ENCODE data around the gene HIVEP1. TPM values are rescaled to one million over a fixed set of nuclear protein-coding genes. Genes with fewer than 3 reads are reported as not detected.

Gene HIVEP1
- total and polyA plus RNA-seq, 2 donors from 2014 or later, result 3.6 to 30.4 TPM

GRCh38 chr6:12099623-12100338 is 87.7 kb downstream of the HIVEP1 start:
- Histone ChIP-seq H3K9me3 (ENCODE audit: control insufficient read depth in 2 of 3, insufficient read depth in 1 of 3, low read length in 3 of 3) (no peaks in the 10 kb centered on the region), H3K9ac (ENCODE audit: low read length in 3 of 3) (no peak overlapping the region), H3K4me1 (ENCODE audit: control insufficient read depth in 2 of 3, insufficient read depth in 2 of 3, low read depth in 1 of 3, low read length in 3 of 3) (no peaks in the 10 kb centered on the region), H3K27me3 (ENCODE audit: control insufficient read depth, insufficient read depth, low read length) (no peaks in the 10 kb centered on the region), H3K36me3 (ENCODE audit: control insufficient read depth in 2 of 3, insufficient read depth in 3 of 3, low read length in 3 of 3) (no peaks in the 10 kb centered on the region), H3K27ac (ENCODE audit: low read depth in 2 of 2, low read length in 2 of 2) (no peak overlapping the region), H3K4me3 (ENCODE audit: low read length in 3 of 3) (no peak overlapping the region)
- TF ChIP-seq, protein P1, sequence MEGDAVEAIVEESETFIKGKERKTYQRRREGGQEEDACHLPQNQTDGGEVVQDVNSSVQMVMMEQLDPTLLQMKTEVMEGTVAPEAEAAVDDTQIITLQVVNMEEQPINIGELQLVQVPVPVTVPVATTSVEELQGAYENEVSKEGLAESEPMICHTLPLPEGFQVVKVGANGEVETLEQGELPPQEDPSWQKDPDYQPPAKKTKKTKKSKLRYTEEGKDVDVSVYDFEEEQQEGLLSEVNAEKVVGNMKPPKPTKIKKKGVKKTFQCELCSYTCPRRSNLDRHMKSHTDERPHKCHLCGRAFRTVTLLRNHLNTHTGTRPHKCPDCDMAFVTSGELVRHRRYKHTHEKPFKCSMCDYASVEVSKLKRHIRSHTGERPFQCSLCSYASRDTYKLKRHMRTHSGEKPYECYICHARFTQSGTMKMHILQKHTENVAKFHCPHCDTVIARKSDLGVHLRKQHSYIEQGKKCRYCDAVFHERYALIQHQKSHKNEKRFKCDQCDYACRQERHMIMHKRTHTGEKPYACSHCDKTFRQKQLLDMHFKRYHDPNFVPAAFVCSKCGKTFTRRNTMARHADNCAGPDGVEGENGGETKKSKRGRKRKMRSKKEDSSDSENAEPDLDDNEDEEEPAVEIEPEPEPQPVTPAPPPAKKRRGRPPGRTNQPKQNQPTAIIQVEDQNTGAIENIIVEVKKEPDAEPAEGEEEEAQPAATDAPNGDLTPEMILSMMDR (IDR thresholded peaks at IDR 0.05; ENCODE audit: borderline replicate concordance, extremely low read depth, insufficient read depth), result no peak
- intact Hi-C loops (cut with DNase I), result no loop called here
- DNase-seq (no peak), FAIRE-seq (no peak)

DNA sequence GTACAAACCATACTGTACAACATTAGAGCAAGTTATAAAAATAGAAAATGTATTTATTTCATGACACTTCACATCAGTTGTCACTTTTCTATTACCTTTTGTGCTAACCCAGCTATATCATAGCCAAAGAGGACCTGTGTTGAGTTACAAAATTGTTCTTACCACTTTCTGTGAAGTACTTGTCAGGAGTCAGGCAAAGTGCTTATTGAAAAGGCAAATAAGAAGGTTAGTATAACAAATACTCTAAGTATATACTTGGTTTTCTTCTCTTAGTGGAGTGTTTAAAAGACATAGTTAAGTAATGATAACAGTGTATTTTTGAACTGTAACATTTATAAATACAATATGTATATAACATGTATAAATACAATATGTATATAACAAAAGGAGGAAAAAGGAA is 88.9 kb downstream of the HIVEP1 start:
- Histone ChIP-seq H3K27ac (ENCODE audit: low read depth in 2 of 2, low read length in 2 of 2) (no peak overlapping the region), H3K4me3 (ENCODE audit: low read length in 3 of 3) (no peak overlapping the region), H3K9me3 (ENCODE audit: control insufficient read depth in 2 of 3, insufficient read depth in 1 of 3, low read length in 3 of 3) (no peaks in the 10 kb centered on the region), H3K4me1 (ENCODE audit: control insufficient read depth in 2 of 3, insufficient read depth in 2 of 3, low read depth in 1 of 3, low read length in 3 of 3) (no peaks in the 10 kb centered on the region), H3K27me3 (ENCODE audit: control insufficient read depth, insufficient read depth, low read length) (no peaks in the 10 kb centered on the region), H3K36me3 (ENCODE audit: control insufficient read depth in 2 of 3, insufficient read depth in 3 of 3, low read length in 3 of 3) (no peaks in the 10 kb centered on the region), H3K9ac (ENCODE audit: low read length in 3 of 3) (no peak overlapping the region)
- TF ChIP-seq, protein P1 (IDR thresholded peaks at IDR 0.05; ENCODE audit: borderline replicate concordance, extremely low read depth, insufficient read depth), result no peak
- intact Hi-C loops (cut with DNase I), result no loop called here
- FAIRE-seq, result no peak
- DNase-seq, result no peak

DNA sequence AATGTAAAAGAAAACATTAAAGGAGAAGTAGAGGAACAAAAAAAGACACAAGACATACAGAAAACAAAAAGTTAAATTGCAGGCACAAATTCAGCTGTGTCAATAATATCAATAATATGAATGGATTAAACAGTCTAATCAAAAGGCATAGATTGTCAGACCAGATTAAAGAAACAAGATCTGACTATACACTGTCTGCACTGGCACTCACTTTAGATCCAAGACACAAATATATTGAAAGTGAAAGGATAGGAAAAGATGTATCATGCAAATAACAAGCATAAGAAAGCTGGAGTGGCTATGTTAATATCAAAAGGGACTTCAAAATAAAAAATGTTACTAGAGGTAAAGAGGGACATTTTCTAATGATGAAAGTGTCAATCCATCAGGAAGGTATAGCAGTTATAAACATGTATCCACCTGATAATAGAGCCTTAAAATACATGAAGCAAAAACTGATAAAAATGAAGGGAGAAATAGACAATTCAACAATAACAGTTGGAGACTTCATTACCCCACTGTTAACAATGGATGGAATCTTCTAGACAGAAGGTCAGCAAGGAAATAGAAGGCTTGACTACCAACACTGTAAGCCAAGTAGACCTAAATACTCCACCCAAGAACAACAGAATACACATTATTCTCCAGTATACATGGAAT is 89.7 kb downstream of the HIVEP1 start:
- Histone ChIP-seq H3K27me3 (ENCODE audit: control insufficient read depth, insufficient read depth, low read length) (no peaks in the 10 kb centered on the region), H3K36me3 (ENCODE audit: control insufficient read depth in 2 of 3, insufficient read depth in 3 of 3, low read length in 3 of 3) (no peaks in the 10 kb centered on the region), H3K9me3 (ENCODE audit: control insufficient read depth in 2 of 3, insufficient read depth in 1 of 3, low read length in 3 of 3) (no peaks in the 10 kb centered on the region), H3K4me3 (ENCODE audit: low read length in 3 of 3) (no peak overlapping the region), H3K27ac (ENCODE audit: low read depth in 2 of 2, low read length in 2 of 2) (no peak overlapping the region), H3K4me1 (ENCODE audit: control insufficient read depth in 2 of 3, insufficient read depth in 2 of 3, low read depth in 1 of 3, low read length in 3 of 3) (no peaks in the 10 kb centered on the region), H3K9ac (ENCODE audit: low read length in 3 of 3) (no peak overlapping the region)
- DNase-seq (no peak), FAIRE-seq (no peak)
- intact Hi-C loops (cut with DNase I), result no loop called here
- TF ChIP-seq, protein P1 (IDR thresholded peaks at IDR 0.05; ENCODE audit: borderline replicate concordance, extremely low read depth, insufficient read depth), result no peak
